ENCODE results near the gene SNRPD1. TPM values are rescaled to one million over a fixed set of nuclear protein-coding genes. Genes with fewer than 3 reads are reported as not detected.
"Not testable (repeated sequence)": the region's sequence is repeated elsewhere in the genome, so short reads cannot be mapped to it uniquely, and the experiment has no call there.

Gene SNRPD1
- total RNA-seq, 6 donors from 2014 or later, result 2.1 to 35.8 (median 14.4) TPM

GRCh38 chr18:21638822-21639221 is 26.7 kb downstream of the SNRPD1 start:
- 85 to 94% methylated on average over 3 of the region's 3 CpGs for WGBS, 2 donors
- no peak overlapping the region for H3K4me3 ChIP-seq
- H3K27ac ChIP-seq, result no peak overlapping the region
- DNase-seq, result no peak
- peaks cover 0 to 5% (median 0%) of the 10 kb centered on the region in 4 donors for H3K36me3 ChIP-seq
- TF ChIP-seq POLR2A (IDR thresholded peaks at IDR 0.05) (no peak), EP300 (IDR thresholded peaks at IDR 0.05) (no peak), POLR2AphosphoS5 (IDR thresholded peaks at IDR 0.05) (no peak)
- TF ChIP-seq, protein P1, sequence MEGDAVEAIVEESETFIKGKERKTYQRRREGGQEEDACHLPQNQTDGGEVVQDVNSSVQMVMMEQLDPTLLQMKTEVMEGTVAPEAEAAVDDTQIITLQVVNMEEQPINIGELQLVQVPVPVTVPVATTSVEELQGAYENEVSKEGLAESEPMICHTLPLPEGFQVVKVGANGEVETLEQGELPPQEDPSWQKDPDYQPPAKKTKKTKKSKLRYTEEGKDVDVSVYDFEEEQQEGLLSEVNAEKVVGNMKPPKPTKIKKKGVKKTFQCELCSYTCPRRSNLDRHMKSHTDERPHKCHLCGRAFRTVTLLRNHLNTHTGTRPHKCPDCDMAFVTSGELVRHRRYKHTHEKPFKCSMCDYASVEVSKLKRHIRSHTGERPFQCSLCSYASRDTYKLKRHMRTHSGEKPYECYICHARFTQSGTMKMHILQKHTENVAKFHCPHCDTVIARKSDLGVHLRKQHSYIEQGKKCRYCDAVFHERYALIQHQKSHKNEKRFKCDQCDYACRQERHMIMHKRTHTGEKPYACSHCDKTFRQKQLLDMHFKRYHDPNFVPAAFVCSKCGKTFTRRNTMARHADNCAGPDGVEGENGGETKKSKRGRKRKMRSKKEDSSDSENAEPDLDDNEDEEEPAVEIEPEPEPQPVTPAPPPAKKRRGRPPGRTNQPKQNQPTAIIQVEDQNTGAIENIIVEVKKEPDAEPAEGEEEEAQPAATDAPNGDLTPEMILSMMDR (IDR thresholded peaks at IDR 0.05), result no peak
- H3K4me1 ChIP-seq, result no peaks in the 10 kb centered on the region
- no peaks in the 10 kb centered on the region for H3K9me3 ChIP-seq
- no peak for ATAC-seq (ENCODE audit: low FRiP score in 2 of 2)
- no peaks in the 10 kb centered on the region for H3K27me3 ChIP-seq

DNA sequence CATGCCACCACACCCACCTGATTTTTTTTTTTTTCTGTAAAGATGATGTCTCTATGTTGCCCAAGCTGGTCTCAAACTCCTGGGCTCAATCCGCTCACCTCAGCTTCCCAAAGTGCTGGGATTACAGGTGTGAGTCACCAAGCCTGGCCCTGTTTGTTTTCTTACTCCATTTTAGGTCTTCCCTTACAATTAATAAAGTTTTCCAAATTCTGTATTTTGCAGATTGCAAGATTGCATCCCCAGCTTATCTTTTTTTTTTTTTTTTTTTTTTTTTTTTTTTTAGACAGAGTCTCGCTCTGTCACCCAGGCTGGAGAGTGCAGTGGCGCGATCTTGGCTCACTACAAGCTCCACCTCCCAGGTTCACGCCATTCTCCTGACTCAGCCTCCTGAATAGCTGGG is 28.3 kb downstream of the SNRPD1 start:
- H3K4me1 ChIP-seq; H3K9me3 ChIP-seq; H3K4me3 ChIP-seq; ATAC-seq (ENCODE audit: low FRiP score in 2 of 2); H3K27me3 ChIP-seq; H3K27ac ChIP-seq; H3K36me3 ChIP-seq; DNase-seq: not testable (repeated sequence)
- WGBS, 2 donors, result 98 to 100% methylated on average over 5 of the region's 5 CpGs

- 67 to 92% methylated on average over 1 of the region's 1 CpG for WGBS, 2 donors
- Histone ChIP-seq H3K36me3 (peaks cover 0 to 4% (median 2%) of the 10 kb centered on the region in 4 donors), H3K4me1 (no peaks in the 10 kb centered on the region), H3K9me3 (no peaks in the 10 kb centered on the region), H3K27me3 (no peaks in the 10 kb centered on the region), H3K4me3 (no peak overlapping the region), H3K27ac (no peak overlapping the region)
- DNase-seq, result no peak
- TF ChIP-seq EP300 (IDR thresholded peaks at IDR 0.05), result no peak
- TF ChIP-seq POLR2AphosphoS5 (IDR thresholded peaks at IDR 0.05), result no peak
- TF ChIP-seq, protein P1 (IDR thresholded peaks at IDR 0.05), result no peak
- TF ChIP-seq POLR2A (IDR thresholded peaks at IDR 0.05), result no peak
- ATAC-seq (ENCODE audit: low FRiP score in 2 of 2), result no peak
Measured at GRCh38 chr18:21650311-21650710, 38.2 kb downstream of the SNRPD1 start.

GRCh38 chr18:21652073-21652472 is 40.0 kb downstream of the SNRPD1 start:
- ATAC-seq (ENCODE audit: low FRiP score in 2 of 2), result no peak
- no peaks in the 10 kb centered on the region for H3K27me3 ChIP-seq
- 91 to 98% methylated on average over 4 of the region's 4 CpGs for WGBS, 2 donors

DNA sequence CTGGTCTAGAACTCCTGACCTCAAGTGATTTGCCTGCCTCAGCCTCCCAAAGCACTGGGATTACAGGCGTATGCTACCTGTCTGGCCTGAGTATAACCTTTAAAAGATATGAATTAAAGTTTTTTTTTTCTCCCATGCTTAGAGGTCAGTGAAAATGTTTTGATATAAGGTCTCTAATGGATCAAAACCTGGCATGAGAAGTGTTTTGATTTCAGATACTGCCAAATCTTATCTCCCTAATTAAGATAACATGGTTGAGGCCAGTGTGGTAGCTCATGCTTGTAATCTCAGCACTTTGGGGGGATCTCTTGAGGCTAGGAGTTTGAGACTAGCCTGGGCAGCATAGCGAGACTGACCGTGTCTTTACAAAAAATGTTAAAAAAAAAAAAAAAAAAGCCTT is 41.2 kb downstream of the SNRPD1 start:
- TF ChIP-seq POLR2AphosphoS5 (IDR thresholded peaks at IDR 0.05) (no peak), EP300 (IDR thresholded peaks at IDR 0.05) (no peak), POLR2A (IDR thresholded peaks at IDR 0.05) (no peak)
- TF ChIP-seq, protein P1 (IDR thresholded peaks at IDR 0.05), result no peak
- 96 to 97% methylated on average over 3 of the region's 3 CpGs for WGBS, 2 donors
- peaks cover 0 to 11% (median 4%) of the 10 kb centered on the region in 4 donors for H3K36me3 ChIP-seq

More at GRCh38 chr18:21652073-21652472, 40.0 kb downstream of the SNRPD1 start:
- Histone ChIP-seq H3K4me3 (no peak overlapping the region), H3K9me3 (no peaks in the 10 kb centered on the region), H3K4me1 (no peaks in the 10 kb centered on the region), H3K27ac (no peak overlapping the region), H3K36me3 (peaks cover 0 to 11% (median 4%) of the 10 kb centered on the region in 4 donors)
- TF ChIP-seq, protein P1 (IDR thresholded peaks at IDR 0.05), result no peak
- TF ChIP-seq POLR2A (IDR thresholded peaks at IDR 0.05), result no peak
- no peak for TF ChIP-seq EP300 (IDR thresholded peaks at IDR 0.05)
- TF ChIP-seq POLR2AphosphoS5 (IDR thresholded peaks at IDR 0.05), result no peak
- DNase-seq, result no peak

More for the DNA sequence above, 41.2 kb downstream of the SNRPD1 start:
- Histone ChIP-seq H3K9me3 (no peaks in the 10 kb centered on the region), H3K27me3 (no peaks in the 10 kb centered on the region), H3K4me3 (no peak overlapping the region), H3K4me1 (no peaks in the 10 kb centered on the region), H3K27ac (no peak overlapping the region)
- no peak for ATAC-seq (ENCODE audit: low FRiP score in 2 of 2)
- no peak for DNase-seq

All from upper lobe of left lung (tissue), 6 donors.